HEK293 (cell line): ENCODE measurements around the gene HOOK1.

Experiments used
- CTCF ChIP-seq: fragments of 450-650 bp; formaldehyde crosslinking; IDR thresholded peaks from 2 replicates; pipeline ENCODE4 v1.5.1; 2016; ENCODE audit warnings: missing biosample characterization, missing genetic modification characterization
- YY1 ChIP-seq: fragments of 450-650 bp; formaldehyde crosslinking; IDR thresholded peaks from 2 replicates; pipeline ENCODE4 v1.5.1; 2018; ENCODE audit warnings: missing biosample characterization, missing genetic modification characterization
- ZNF146 ChIP-seq: fragments of 450-650 bp; formaldehyde crosslinking; IDR thresholded peaks from 2 replicates; pipeline ENCODE4 v1.5.1; 2016; ENCODE audit warnings: missing biosample characterization, missing genetic modification characterization
- ZNF155 ChIP-seq: fragments of 450-650 bp; formaldehyde crosslinking; IDR thresholded peaks from 2 replicates; pipeline ENCODE4 v1.5.1; 2016; ENCODE audit warnings: missing biosample characterization, missing genetic modification characterization
- ZNF174 ChIP-seq: fragments of 450-650 bp; formaldehyde crosslinking; IDR thresholded peaks from 2 replicates; pipeline ENCODE4 v1.5.0; 2017; ENCODE audit warnings: missing biosample characterization, mild to moderate bottlenecking, missing genetic modification characterization
- ZNF280C ChIP-seq: fragments of 450-650 bp; formaldehyde crosslinking; IDR thresholded peaks from 2 replicates; pipeline ENCODE4 v1.5.1; 2016; ENCODE audit warnings: missing biosample characterization, missing genetic modification characterization
- ZNF792 ChIP-seq: fragments of 450-650 bp; formaldehyde crosslinking; IDR thresholded peaks from 2 replicates; pipeline ENCODE4 v1.5.1; 2016; ENCODE audit warnings: missing biosample characterization, missing genetic modification characterization
- TF ChIP-seq, protein P1 (sequence below): fragments of 450-650 bp; formaldehyde crosslinking; IDR thresholded peaks from 2 replicates; pipeline ENCODE4 v1.5.1; 2016; ENCODE audit warnings: missing biosample characterization, missing genetic modification characterization

GRCh38 chr1:59833022-59833421 lies 18.3 kb downstream of the HOOK1 start:
- TF ChIP-seq YY1 (tag by site-specific recombination) = no peak
- TF ChIP-seq, protein P1, sequence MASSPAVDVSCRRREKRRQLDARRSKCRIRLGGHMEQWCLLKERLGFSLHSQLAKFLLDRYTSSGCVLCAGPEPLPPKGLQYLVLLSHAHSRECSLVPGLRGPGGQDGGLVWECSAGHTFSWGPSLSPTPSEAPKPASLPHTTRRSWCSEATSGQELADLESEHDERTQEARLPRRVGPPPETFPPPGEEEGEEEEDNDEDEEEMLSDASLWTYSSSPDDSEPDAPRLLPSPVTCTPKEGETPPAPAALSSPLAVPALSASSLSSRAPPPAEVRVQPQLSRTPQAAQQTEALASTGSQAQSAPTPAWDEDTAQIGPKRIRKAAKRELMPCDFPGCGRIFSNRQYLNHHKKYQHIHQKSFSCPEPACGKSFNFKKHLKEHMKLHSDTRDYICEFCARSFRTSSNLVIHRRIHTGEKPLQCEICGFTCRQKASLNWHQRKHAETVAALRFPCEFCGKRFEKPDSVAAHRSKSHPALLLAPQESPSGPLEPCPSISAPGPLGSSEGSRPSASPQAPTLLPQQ (tag by site-specific recombination) = no peak
- no peak for TF ChIP-seq ZNF146 (tag by site-specific recombination)
- TF ChIP-seq ZNF792 (tag by site-specific recombination) = no peak
- TF ChIP-seq CTCF = no peak
- TF ChIP-seq ZNF174 (tag by site-specific recombination) = no peak
- TF ChIP-seq ZNF280C (tag by site-specific recombination) = no peak
- no peak for TF ChIP-seq ZNF155 (tag by site-specific recombination)
